ENCODE measurements around the gene FKBP1A. TPM values are rescaled to one million over a fixed set of nuclear protein-coding genes. Genes with fewer than 3 reads are reported as not detected.

Gene FKBP1A
- total RNA-seq, 4 donors from 2014 or later: 78.6 to 116 (median 86.8) TPM

DNA sequence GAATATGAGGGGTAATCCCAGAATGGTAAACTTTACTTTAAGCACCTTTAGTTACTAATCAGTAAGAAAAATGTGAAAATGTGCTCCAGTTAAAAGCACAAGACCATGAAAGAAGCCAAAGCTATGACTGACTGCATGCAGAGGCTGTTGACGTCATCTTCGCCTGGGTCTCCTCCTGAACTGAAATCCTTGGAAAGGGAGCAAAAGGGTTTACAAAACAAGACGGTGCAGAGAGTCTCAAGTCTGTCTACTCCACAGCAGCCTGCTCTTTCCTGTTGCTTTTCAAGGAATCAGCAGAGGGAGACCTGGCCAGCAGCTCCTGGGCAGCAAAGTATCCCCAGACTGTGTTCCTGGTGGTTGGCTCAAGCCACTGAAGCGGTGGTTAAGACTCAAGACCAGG is 10.2 kb downstream of the FKBP1A start:
- peak; percentile 75 for ATAC-seq
- 17 to 29% methylated on average over 1 to 3 of the region's 4 CpGs for whole genome bisulfite sequencing, 2 donors (ENCODE audit: low coverage in 1 of 2)
- peak overlapping the region; percentile 60 to 67 (median 62) for H3K27ac ChIP-seq

DNA sequence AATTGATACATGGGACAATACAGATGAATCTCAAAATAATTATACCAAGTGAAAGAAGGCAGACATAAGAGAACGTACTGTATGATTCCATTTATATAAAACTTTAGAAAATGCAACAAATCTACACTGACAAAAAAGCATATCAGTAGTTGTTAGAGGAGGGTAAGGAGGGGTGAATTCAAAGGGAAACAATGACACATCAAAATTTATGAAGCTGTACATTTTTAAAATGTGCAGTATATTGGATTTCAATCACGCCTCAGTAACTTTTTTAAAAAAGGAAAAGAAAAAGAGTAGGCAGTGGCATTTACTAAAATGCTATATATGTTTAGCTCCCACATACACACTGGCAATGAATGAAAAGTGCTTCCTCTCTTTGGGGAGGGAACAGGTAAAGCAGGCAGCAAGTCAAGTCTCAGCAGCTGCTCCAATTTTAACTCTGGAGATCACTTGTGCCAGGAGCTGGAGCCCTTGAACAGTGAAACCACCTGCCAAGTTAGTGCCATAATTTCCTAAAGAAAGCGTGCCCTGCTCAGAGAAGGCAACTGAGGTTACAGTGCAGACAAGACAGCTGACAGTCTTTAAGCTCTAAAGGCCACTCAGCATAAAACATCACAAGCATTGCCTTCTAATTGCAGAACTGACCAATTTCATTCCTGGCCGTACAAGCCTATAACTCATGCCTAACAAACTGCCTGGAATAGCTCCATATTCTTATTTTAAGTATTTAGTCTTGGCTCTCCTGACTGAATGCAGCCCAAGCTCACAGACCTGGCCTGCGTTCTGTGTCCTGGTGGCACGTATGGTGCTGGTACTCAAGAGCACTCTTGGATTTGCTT is 10.9 kb downstream of the FKBP1A start:
- no peaks in the 10 kb centered on the region for H3K36me3 ChIP-seq
- H3K27me3 ChIP-seq: no peaks in the 10 kb centered on the region
- no peaks in the 10 kb centered on the region for H3K9me3 ChIP-seq
- TF ChIP-seq POLR2AphosphoS5 (IDR thresholded peaks at IDR 0.05) (peak; percentile 40), POLR2A (IDR thresholded peaks at IDR 0.05) (no peak)
- ATAC-seq: peak; percentile 60
- peaks cover 19 to 91% (median 33%) of the 10 kb centered on the region in 3 donors for H3K4me1 ChIP-seq
- peak overlapping the region; percentile 60 to 67 (median 62) for H3K27ac ChIP-seq
- WGBS, 2 donors (ENCODE audit: low coverage in 1 of 2): 31 to 39% methylated on average over 5 of the region's 6 CpGs
- H3K4me3 ChIP-seq: no peak overlapping the region

More for the DNA sequence above, 10.2 kb downstream of the FKBP1A start:
- Histone ChIP-seq H3K36me3 (no peaks in the 10 kb centered on the region), H3K9me3 (no peaks in the 10 kb centered on the region), H3K4me1 (peaks cover 19 to 87% (median 29%) of the 10 kb centered on the region in 3 donors), H3K27me3 (no peaks in the 10 kb centered on the region), H3K4me3 (no peak overlapping the region)
- no peak for TF ChIP-seq POLR2A (IDR thresholded peaks at IDR 0.05)
- no peak for TF ChIP-seq POLR2AphosphoS5 (IDR thresholded peaks at IDR 0.05)
- TF ChIP-seq, protein P1, sequence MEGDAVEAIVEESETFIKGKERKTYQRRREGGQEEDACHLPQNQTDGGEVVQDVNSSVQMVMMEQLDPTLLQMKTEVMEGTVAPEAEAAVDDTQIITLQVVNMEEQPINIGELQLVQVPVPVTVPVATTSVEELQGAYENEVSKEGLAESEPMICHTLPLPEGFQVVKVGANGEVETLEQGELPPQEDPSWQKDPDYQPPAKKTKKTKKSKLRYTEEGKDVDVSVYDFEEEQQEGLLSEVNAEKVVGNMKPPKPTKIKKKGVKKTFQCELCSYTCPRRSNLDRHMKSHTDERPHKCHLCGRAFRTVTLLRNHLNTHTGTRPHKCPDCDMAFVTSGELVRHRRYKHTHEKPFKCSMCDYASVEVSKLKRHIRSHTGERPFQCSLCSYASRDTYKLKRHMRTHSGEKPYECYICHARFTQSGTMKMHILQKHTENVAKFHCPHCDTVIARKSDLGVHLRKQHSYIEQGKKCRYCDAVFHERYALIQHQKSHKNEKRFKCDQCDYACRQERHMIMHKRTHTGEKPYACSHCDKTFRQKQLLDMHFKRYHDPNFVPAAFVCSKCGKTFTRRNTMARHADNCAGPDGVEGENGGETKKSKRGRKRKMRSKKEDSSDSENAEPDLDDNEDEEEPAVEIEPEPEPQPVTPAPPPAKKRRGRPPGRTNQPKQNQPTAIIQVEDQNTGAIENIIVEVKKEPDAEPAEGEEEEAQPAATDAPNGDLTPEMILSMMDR (IDR thresholded peaks at IDR 0.05): no peak
- TF ChIP-seq EP300 (IDR thresholded peaks at IDR 0.05): no peak

DNA sequence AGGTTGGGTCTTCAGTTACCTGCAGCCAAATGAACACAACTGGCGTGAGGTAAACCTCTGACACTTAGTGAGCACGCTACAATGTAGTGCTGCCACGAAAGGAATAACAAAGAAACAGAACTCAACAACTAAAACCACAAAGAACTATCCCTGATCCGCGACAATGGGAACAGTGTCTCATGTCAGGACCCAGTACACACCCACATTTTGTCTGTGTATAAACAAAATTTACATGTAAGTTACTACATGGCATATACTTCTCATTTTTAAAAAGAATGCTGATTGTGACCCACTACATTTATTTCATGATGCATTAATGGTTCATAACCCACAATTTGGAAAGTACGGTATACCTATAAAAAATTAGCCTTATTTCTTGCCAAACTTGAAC is 14.1 kb downstream of the FKBP1A start:
- Histone ChIP-seq H3K4me3 (no peak overlapping the region), H3K27me3 (no peaks in the 10 kb centered on the region), H3K27ac (no peak overlapping the region), H3K9me3 (no peaks in the 10 kb centered on the region), H3K36me3 (peaks cover 0 to 1% of the 10 kb centered on the region in 2 donors), H3K4me1 (peaks cover 26 to 100% (median 49%) of the 10 kb centered on the region in 3 donors)
- 88 to 92% methylated on average over 6 of the region's 6 CpGs for WGBS, 2 donors (ENCODE audit: low coverage in 1 of 2)
- TF ChIP-seq POLR2AphosphoS5 (IDR thresholded peaks at IDR 0.05) (no peak), POLR2A (IDR thresholded peaks at IDR 0.05) (no peak), EP300 (IDR thresholded peaks at IDR 0.05) (no peak)
- TF ChIP-seq, protein P1 (IDR thresholded peaks at IDR 0.05): no peak
- no peak for ATAC-seq

DNA sequence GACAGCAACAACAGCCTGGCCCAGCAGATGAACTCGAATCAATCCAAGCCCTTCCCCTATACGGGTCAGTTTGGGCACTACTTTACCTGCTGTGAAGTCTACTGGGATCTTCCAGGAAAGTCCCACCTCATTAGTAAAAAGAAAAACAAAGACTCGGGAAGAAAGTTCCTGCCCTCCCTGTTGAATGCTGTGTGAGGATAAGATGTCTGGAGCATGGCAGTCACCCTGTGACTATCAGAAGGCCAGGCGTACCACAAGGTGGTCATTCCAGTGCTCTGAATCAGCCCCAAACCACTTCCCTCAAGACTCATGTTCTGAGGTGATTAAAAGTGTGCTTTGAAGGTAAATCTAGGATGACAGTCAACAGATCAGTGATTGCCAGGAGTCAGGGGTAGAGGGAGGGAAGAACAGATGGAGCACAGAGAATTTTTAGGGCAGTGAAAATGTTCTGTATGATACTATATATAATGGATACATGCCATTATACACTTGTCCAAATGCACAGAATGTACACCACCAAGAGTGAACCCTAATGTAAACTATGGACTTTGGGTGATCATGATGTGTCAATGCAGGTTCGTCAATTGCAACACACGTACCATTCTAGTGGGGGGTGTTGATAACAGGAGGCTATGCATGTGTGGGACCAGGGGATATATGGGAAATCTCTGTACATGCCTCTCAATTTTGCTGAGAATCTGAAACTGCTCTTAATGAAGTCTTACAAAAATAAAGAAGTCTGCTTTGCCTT is 14.7 kb downstream of the FKBP1A start:
- WGBS, 2 donors (ENCODE audit: low coverage in 1 of 2): 64 to 68% methylated on average over 4 to 5 of the region's 6 CpGs

More for the DNA sequence above, 14.7 kb downstream of the FKBP1A start:
- Histone ChIP-seq H3K36me3 (peaks cover 0 to 7% of the 10 kb centered on the region in 2 donors), H3K27ac (peak overlapping the region in 2 of 4 donors; percentile 21 to 40), H3K4me1 (peaks cover 26 to 100% (median 48%) of the 10 kb centered on the region in 3 donors), H3K4me3 (no peak overlapping the region), H3K27me3 (no peaks in the 10 kb centered on the region), H3K9me3 (no peaks in the 10 kb centered on the region)
- no peak for ATAC-seq
- TF ChIP-seq EP300 (IDR thresholded peaks at IDR 0.05) (no peak), POLR2AphosphoS5 (IDR thresholded peaks at IDR 0.05) (no peak), POLR2A (IDR thresholded peaks at IDR 0.05) (no peak)
- TF ChIP-seq, protein P1 (IDR thresholded peaks at IDR 0.05): no peak

Data from gastroesophageal sphincter (tissue), 4 donors.